Endometrial microvascular endothelial cells (primary cell): ENCODE results near the gene LIF. TPM values are rescaled to one million over a fixed set of nuclear protein-coding genes. Genes with fewer than 3 reads are reported as not detected.

Experiments
- total RNA-seq: library from RNA; depleted of rRNA; stranded (reverse); fragments of >200 nt; gene quantifications from one replicate; pipeline ENCODE4 v1.2.3, GENCODE V29; 2015; ENCODE audit errors: inconsistent ontology term

Gene LIF
- total RNA-seq, 1 donor from 2014 or later = not detected

Other genes starting within 250 kb of the LIF start
- not detected for gene HORMAD2, start 166.3 kb downstream of the LIF start, total RNA-seq
- not detected for gene OSM, start 20.1 kb upstream of the LIF start, total RNA-seq
- gene CASTOR1, start 42.7 kb upstream of the LIF start, total RNA-seq = 4.0 TPM
- gene TBC1D10A, start 80.2 kb upstream of the LIF start, total RNA-seq = 12.1 TPM
- gene SF3A1, start 110.1 kb upstream of the LIF start, total RNA-seq = 81.0 TPM
- gene CCDC157, start 110.2 kb upstream of the LIF start, total RNA-seq = 2.0 TPM
- 11.2 TPM for gene RNF215, start 140.7 kb upstream of the LIF start, total RNA-seq
- 48.2 TPM for gene SEC14L2, start 150.3 kb upstream of the LIF start, total RNA-seq
- 86.3 TPM for gene MTFP1, start 179.0 kb upstream of the LIF start, total RNA-seq
- gene SEC14L3, start 225.3 kb upstream of the LIF start, total RNA-seq = not detected